HG03045 (cell line): ENCODE data around the gene TRPV2.

Source experiments
- ATAC-seq: cut with Tn5 transposase; IDR thresholded peaks from one replicate; pipeline ENCODE4 v1.9.1; 2021; ENCODE audit warnings: mild to moderate bottlenecking, moderate library complexity; ENCODE audit not compliant: unreplicated experiment

TRPV2 gene

GRCh38 chr17:16453493-16453851 is 38.1 kb downstream of the TRPV2 start:
- ATAC-seq: no peak

- ATAC-seq: no peak
These were observed 40.8 kb downstream of the TRPV2 start for GRCh38 chr17:16455997-16456741.

- ATAC-seq: no peak
These were observed 41.5 kb downstream of the TRPV2 start for GRCh38 chr17:16456742-16457316.

GRCh38 chr17:16459271-16459670 is 43.9 kb downstream of the TRPV2 start:
- ATAC-seq: no peak

- ATAC-seq: no peak
These were observed 44.6 kb downstream of the TRPV2 start for GRCh38 chr17:16459855-16460550.

GRCh38 chr17:16460796-16461605 is 45.6 kb downstream of the TRPV2 start:
- no peak for ATAC-seq

- no peak for ATAC-seq
These were observed 46.2 kb downstream of the TRPV2 start for GRCh38 chr17:16461606-16461866.

- ATAC-seq: no peak
These were observed 46.9 kb downstream of the TRPV2 start for GRCh38 chr17:16462070-16462864.

GRCh38 chr17:16463358-16464302 is 48.3 kb downstream of the TRPV2 start:
- no peak for ATAC-seq

GRCh38 chr17:16464303-16465051 is 49.1 kb downstream of the TRPV2 start:
- no peak for ATAC-seq

GRCh38 chr17:16465052-16465312 is 49.6 kb downstream of the TRPV2 start:
- no peak for ATAC-seq

GRCh38 chr17:16465861-16466338 is 50.5 kb downstream of the TRPV2 start:
- no peak for ATAC-seq

GRCh38 chr17:16466407-16466806 is 51.0 kb downstream of the TRPV2 start:
- ATAC-seq: no peak

- ATAC-seq: no peak
These were observed 51.7 kb downstream of the TRPV2 start for GRCh38 chr17:16467044-16467443.

- no peak for ATAC-seq
These were observed 52.5 kb downstream of the TRPV2 start for GRCh38 chr17:16467886-16468285.

- no peak for ATAC-seq
These were observed 53.1 kb downstream of the TRPV2 start for GRCh38 chr17:16468428-16468992.

GRCh38 chr17:16470265-16470664 is 54.9 kb downstream of the TRPV2 start:
- ATAC-seq: no peak

GRCh38 chr17:16471295-16471694 is 55.9 kb downstream of the TRPV2 start:
- ATAC-seq: no peak

GRCh38 chr17:16472539-16472938 is 57.2 kb downstream of the TRPV2 start:
- ATAC-seq: no peak
